Myocyte (in vitro differentiated cells): ENCODE data around the gene PHF20. TPM values are rescaled to one million over a fixed set of nuclear protein-coding genes. Genes with fewer than 3 reads are reported as not detected.
A peak's percentile ranks its signal among the peaks of the same experiment; 100 is the strongest.
"Not testable (repeated sequence)": the region's sequence is repeated elsewhere in the genome, so short reads cannot be mapped to it uniquely, and the experiment has no call there.

ENCODE experiments used
- DNase-seq: peaks from one replicate; pipeline ENCODE4 v3.0.0-alpha.2; 2012; ENCODE audit warnings: low read depth
- total RNA-seq: library from RNA; depleted of rRNA; stranded (reverse); fragments of >200 nt; gene quantifications from 2 replicates; pipeline ENCODE4 v1.2.3, GENCODE V29; 2014

The PHF20 gene
- total RNA-seq, 1 donor from 2014 or later, result 28.5 TPM

GRCh38 chr20:35883778-35884540 is 112.1 kb downstream of the PHF20 start:
- DNase-seq, result peak; percentile 89

GRCh38 chr20:35884541-35884865 is 112.7 kb downstream of the PHF20 start:
- no peak for DNase-seq

- DNase-seq, result no peak
Observed at GRCh38 chr20:35885212-35885611, 113.4 kb downstream of the PHF20 start.

- DNase-seq, result peak; percentile 68
Observed at GRCh38 chr20:35886537-35886936, 114.7 kb downstream of the PHF20 start.

GRCh38 chr20:35887393-35888064 is 115.7 kb downstream of the PHF20 start:
- DNase-seq, result no peak

- no peak for DNase-seq
Observed at GRCh38 chr20:35888657-35889056, 116.8 kb downstream of the PHF20 start.

GRCh38 chr20:35891375-35891774 is 119.6 kb downstream of the PHF20 start:
- no peak for DNase-seq

GRCh38 chr20:35892871-35893270 is 121.1 kb downstream of the PHF20 start:
- no peak for DNase-seq

- DNase-seq, result no peak
Observed at GRCh38 chr20:35893942-35894341, 122.1 kb downstream of the PHF20 start.

- not testable (repeated sequence) for DNase-seq
Observed at GRCh38 chr20:35895516-35895915, 123.7 kb downstream of the PHF20 start.

- no peak for DNase-seq
Observed at GRCh38 chr20:35899064-35899463, 127.2 kb downstream of the PHF20 start.

- DNase-seq, result not testable (repeated sequence)
Observed at GRCh38 chr20:35901230-35901629, 129.4 kb downstream of the PHF20 start.

GRCh38 chr20:35901678-35902544 is 130.1 kb downstream of the PHF20 start:
- DNase-seq, result peak; percentile 83

GRCh38 chr20:35902545-35902941 is 130.7 kb downstream of the PHF20 start:
- DNase-seq, result no peak

GRCh38 chr20:35903843-35904242 is 132.0 kb downstream of the PHF20 start:
- no peak for DNase-seq

- no peak for DNase-seq
Observed at GRCh38 chr20:35904982-35905663, 133.3 kb downstream of the PHF20 start.

- DNase-seq, result peak; percentile 24
Observed at GRCh38 chr20:35907017-35907701, 135.3 kb downstream of the PHF20 start.

- DNase-seq, result no peak
Observed at GRCh38 chr20:35908007-35908406, 136.2 kb downstream of the PHF20 start.

- no peak for DNase-seq
Observed at GRCh38 chr20:35909176-35909575, 137.4 kb downstream of the PHF20 start.

- DNase-seq, result peak; percentile 9
Observed at GRCh38 chr20:35909796-35910195, 138.0 kb downstream of the PHF20 start.

- no peak for DNase-seq
Observed at GRCh38 chr20:35910254-35910653, 138.4 kb downstream of the PHF20 start.
